HEK293 (cell line): Measurements from ENCODE around the gene CHCHD5.

Experiments
- CTCF ChIA-PET: fragments of 350-600 bp; formaldehyde crosslinking; extraction: SDS; loops from one replicate; lab custom pipeline; 2021; ENCODE audit warnings: antibody characterized with exemption; lab: Yijun Ruan, JAX
- POLR2A ChIA-PET: fragments of 300-600 bp; formaldehyde crosslinking; extraction: SDS; loops from one replicate; lab custom pipeline; 2020; ENCODE audit warnings: antibody characterized with exemption, inconsistent platforms; lab: Yijun Ruan, JAX
- H3K27ac ChIP-seq: fragments of 200-500 bp; sonication (Bioruptor generic); 2 replicates; pipeline ENCODE4 v1.5.1; 2014; ENCODE audit warnings: low read depth, low read length, control low read depth, inconsistent platforms; ENCODE audit errors: extremely low read depth
- H3K36me3 ChIP-seq, 2 experiments: fragments of 200-500 bp in 1 of 2; sonication (Bioruptor generic) in 1 of 2; 1 replicate in 1 of 2; 2 replicates in 1 of 2; pipeline ENCODE4 v1.5.1; 2014 to 2017; ENCODE audit warnings: inconsistent platforms in 2 of 2, low read length in 2 of 2; ENCODE audit not compliant: control insufficient read depth in 2 of 2, insufficient read depth in 1 of 2
- H3K4me1 ChIP-seq: fragments of 200-500 bp; sonication (Bioruptor generic); 2 replicates; pipeline ENCODE4 v1.5.1; 2014; ENCODE audit warnings: mild to moderate bottlenecking, low read length, inconsistent platforms; ENCODE audit not compliant: control insufficient read depth, insufficient read depth
- H3K4me3 ChIP-seq: 2 replicates; pipeline ENCODE4 v1.5.1; 2011; ENCODE audit warnings: low read depth, mild to moderate bottlenecking, control low read depth, low read length, moderate library complexity
- H3K9me3 ChIP-seq: fragments of 200-500 bp; sonication (Bioruptor generic); 2 replicates; pipeline ENCODE4 v1.5.1; 2014; ENCODE audit warnings: low read depth, low read length, inconsistent platforms; ENCODE audit not compliant: control insufficient read depth, insufficient read depth
- HOXC10 ChIP-seq: sonication (generic); formaldehyde crosslinking; IDR thresholded peaks from 2 replicates; pipeline ENCODE4 v1.8.1; 2023; ENCODE audit warnings: mild to moderate bottlenecking, missing genetic modification reagents
- HOXD13 ChIP-seq: sonication (generic); formaldehyde crosslinking; IDR thresholded peaks from 2 replicates; pipeline ENCODE4 v1.8.0; 2022; ENCODE audit warnings: missing genetic modification reagents, borderline replicate concordance
- PRDM1 ChIP-seq: fragments of 450-650 bp; formaldehyde crosslinking; IDR thresholded peaks from 2 replicates; pipeline ENCODE4; 2016; ENCODE audit warnings: missing biosample characterization, missing genetic modification characterization
- REPIN1 ChIP-seq: fragments of 450-650 bp; formaldehyde crosslinking; IDR thresholded peaks from 2 replicates; pipeline ENCODE4 v1.5.1; 2017; ENCODE audit warnings: missing biosample characterization, missing genetic modification characterization, low read depth
- TRIM28 ChIP-seq: IDR thresholded peaks from 2 replicates; pipeline ENCODE4 v1.6.1; 2011; ENCODE audit warnings: low read length, control low read depth, borderline replicate concordance
- ZBTB20 ChIP-seq: fragments of 450-650 bp; formaldehyde crosslinking; IDR thresholded peaks from 2 replicates; pipeline ENCODE4 v1.5.1; 2016; ENCODE audit warnings: missing biosample characterization, missing genetic modification characterization
- ZBTB7A ChIP-seq: fragments of 450-650 bp; formaldehyde crosslinking; IDR thresholded peaks from 2 replicates; pipeline ENCODE4 v1.5.1; 2016; ENCODE audit warnings: low read depth, missing biosample characterization, missing genetic modification characterization
- ZNF132 ChIP-seq: fragments of 450-650 bp; formaldehyde crosslinking; IDR thresholded peaks from 2 replicates; pipeline ENCODE4 v1.5.1; 2017; ENCODE audit warnings: missing biosample characterization, missing genetic modification characterization, borderline replicate concordance
- ZNF174 ChIP-seq: fragments of 450-650 bp; formaldehyde crosslinking; IDR thresholded peaks from 2 replicates; pipeline ENCODE4 v1.5.0; 2017; ENCODE audit warnings: missing biosample characterization, mild to moderate bottlenecking, missing genetic modification characterization
- ZNF19 ChIP-seq: fragments of 450-650 bp; formaldehyde crosslinking; IDR thresholded peaks from 2 replicates; pipeline ENCODE4; 2016; ENCODE audit warnings: missing biosample characterization, missing genetic modification characterization, low read depth
- ZNF266 ChIP-seq: fragments of 450-650 bp; formaldehyde crosslinking; IDR thresholded peaks from 2 replicates; pipeline ENCODE4 v1.5.1; 2016; ENCODE audit warnings: missing biosample characterization, missing genetic modification characterization, low read depth
- ZNF324 ChIP-seq: fragments of 450-650 bp; formaldehyde crosslinking; IDR thresholded peaks from 2 replicates; pipeline ENCODE4 v1.5.1; 2016; ENCODE audit warnings: missing biosample characterization, missing genetic modification characterization
- ZNF366 ChIP-seq: fragments of 450-650 bp; formaldehyde crosslinking; conservative IDR thresholded peaks from 2 replicates; pipeline ENCODE4 v1.5.1; 2016; ENCODE audit warnings: missing biosample characterization, missing genetic modification characterization
- ZNF473 ChIP-seq: fragments of 450-650 bp; formaldehyde crosslinking; IDR thresholded peaks from 2 replicates; pipeline ENCODE4 v1.5.1; 2017; ENCODE audit warnings: missing biosample characterization, missing genetic modification characterization
- ZNF76 ChIP-seq: fragments of 450-650 bp; formaldehyde crosslinking; IDR thresholded peaks from 2 replicates; pipeline ENCODE4; 2016; ENCODE audit warnings: low read depth, missing biosample characterization, missing genetic modification characterization, borderline replicate concordance
- TF ChIP-seq, protein P1 (sequence below): fragments of 450-650 bp; formaldehyde crosslinking; IDR thresholded peaks from 2 replicates; pipeline ENCODE4 v1.5.1; 2016; ENCODE audit warnings: missing biosample characterization, missing genetic modification characterization
- TF ChIP-seq, protein P2 (sequence below): fragments of 450-650 bp; formaldehyde crosslinking; IDR thresholded peaks from 2 replicates; pipeline ENCODE4 v1.5.1; 2017; ENCODE audit warnings: missing biosample characterization, missing genetic modification characterization
- TF ChIP-seq, protein P3 (sequence below): fragments of 450-650 bp; formaldehyde crosslinking; IDR thresholded peaks from 2 replicates; pipeline ENCODE4 v1.5.1; 2016; ENCODE audit warnings: missing biosample characterization, missing genetic modification characterization
- TF ChIP-seq, protein P4 (sequence below): fragments of 450-650 bp; formaldehyde crosslinking; IDR thresholded peaks from 2 replicates; pipeline ENCODE4 v1.5.1; 2017; ENCODE audit warnings: missing biosample characterization, missing genetic modification characterization

The CHCHD5 gene

DNA sequence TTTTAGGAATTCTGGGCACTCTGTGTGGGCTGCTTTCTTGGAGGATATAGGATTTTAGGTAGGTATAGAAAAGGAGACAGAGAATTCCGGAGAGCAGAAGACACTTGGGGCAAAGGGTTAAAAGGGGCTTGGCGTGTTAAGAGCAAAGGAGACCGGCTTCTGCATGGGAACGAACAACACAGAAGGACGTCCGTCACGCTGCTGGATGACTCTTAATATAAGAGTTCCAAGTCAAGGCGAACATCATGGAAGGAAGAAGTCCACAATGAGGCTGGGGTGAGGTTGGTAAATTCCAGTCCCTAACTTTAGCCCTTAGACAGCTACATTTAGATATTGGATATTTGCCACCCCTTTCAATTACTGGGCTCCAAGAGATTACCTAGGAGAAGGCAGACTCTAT is 45.4 kb downstream of the CHCHD5 start (continued):
- TF ChIP-seq PRDM1 (tag by site-specific recombination) = no peak
- no peak for TF ChIP-seq ZBTB7A (tag by site-specific recombination)
- TF ChIP-seq ZNF266 (tag by site-specific recombination) = no peak
- no peak for TF ChIP-seq ZNF19 (tag by site-specific recombination)
- no peak for TF ChIP-seq ZNF174 (tag by site-specific recombination)
- TF ChIP-seq ZBTB20 (tag by site-specific recombination) = no peak
- TF ChIP-seq, protein P1, sequence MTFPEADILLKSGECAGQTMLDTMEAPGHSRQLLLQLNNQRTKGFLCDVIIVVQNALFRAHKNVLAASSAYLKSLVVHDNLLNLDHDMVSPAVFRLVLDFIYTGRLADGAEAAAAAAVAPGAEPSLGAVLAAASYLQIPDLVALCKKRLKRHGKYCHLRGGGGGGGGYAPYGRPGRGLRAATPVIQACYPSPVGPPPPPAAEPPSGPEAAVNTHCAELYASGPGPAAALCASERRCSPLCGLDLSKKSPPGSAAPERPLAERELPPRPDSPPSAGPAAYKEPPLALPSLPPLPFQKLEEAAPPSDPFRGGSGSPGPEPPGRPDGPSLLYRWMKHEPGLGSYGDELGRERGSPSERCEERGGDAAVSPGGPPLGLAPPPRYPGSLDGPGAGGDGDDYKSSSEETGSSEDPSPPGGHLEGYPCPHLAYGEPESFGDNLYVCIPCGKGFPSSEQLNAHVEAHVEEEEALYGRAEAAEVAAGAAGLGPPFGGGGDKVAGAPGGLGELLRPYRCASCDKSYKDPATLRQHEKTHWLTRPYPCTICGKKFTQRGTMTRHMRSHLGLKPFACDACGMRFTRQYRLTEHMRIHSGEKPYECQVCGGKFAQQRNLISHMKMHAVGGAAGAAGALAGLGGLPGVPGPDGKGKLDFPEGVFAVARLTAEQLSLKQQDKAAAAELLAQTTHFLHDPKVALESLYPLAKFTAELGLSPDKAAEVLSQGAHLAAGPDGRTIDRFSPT (tag by site-specific recombination) = no peak
- TF ChIP-seq, protein P2, sequence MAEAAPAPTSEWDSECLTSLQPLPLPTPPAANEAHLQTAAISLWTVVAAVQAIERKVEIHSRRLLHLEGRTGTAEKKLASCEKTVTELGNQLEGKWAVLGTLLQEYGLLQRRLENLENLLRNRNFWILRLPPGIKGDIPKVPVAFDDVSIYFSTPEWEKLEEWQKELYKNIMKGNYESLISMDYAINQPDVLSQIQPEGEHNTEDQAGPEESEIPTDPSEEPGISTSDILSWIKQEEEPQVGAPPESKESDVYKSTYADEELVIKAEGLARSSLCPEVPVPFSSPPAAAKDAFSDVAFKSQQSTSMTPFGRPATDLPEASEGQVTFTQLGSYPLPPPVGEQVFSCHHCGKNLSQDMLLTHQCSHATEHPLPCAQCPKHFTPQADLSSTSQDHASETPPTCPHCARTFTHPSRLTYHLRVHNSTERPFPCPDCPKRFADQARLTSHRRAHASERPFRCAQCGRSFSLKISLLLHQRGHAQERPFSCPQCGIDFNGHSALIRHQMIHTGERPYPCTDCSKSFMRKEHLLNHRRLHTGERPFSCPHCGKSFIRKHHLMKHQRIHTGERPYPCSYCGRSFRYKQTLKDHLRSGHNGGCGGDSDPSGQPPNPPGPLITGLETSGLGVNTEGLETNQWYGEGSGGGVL = no peak
- TF ChIP-seq ZNF132 = no peak
- no peak for TF ChIP-seq ZNF324 (tag by site-specific recombination)
- TF ChIP-seq HOXD13 = no peak
- TF ChIP-seq ZNF76 (tag by site-specific recombination) = no peak
- TF ChIP-seq, protein P3, sequence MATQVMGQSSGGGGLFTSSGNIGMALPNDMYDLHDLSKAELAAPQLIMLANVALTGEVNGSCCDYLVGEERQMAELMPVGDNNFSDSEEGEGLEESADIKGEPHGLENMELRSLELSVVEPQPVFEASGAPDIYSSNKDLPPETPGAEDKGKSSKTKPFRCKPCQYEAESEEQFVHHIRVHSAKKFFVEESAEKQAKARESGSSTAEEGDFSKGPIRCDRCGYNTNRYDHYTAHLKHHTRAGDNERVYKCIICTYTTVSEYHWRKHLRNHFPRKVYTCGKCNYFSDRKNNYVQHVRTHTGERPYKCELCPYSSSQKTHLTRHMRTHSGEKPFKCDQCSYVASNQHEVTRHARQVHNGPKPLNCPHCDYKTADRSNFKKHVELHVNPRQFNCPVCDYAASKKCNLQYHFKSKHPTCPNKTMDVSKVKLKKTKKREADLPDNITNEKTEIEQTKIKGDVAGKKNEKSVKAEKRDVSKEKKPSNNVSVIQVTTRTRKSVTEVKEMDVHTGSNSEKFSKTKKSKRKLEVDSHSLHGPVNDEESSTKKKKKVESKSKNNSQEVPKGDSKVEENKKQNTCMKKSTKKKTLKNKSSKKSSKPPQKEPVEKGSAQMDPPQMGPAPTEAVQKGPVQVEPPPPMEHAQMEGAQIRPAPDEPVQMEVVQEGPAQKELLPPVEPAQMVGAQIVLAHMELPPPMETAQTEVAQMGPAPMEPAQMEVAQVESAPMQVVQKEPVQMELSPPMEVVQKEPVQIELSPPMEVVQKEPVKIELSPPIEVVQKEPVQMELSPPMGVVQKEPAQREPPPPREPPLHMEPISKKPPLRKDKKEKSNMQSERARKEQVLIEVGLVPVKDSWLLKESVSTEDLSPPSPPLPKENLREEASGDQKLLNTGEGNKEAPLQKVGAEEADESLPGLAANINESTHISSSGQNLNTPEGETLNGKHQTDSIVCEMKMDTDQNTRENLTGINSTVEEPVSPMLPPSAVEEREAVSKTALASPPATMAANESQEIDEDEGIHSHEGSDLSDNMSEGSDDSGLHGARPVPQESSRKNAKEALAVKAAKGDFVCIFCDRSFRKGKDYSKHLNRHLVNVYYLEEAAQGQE (tag by site-specific recombination) = no peak

DNA sequence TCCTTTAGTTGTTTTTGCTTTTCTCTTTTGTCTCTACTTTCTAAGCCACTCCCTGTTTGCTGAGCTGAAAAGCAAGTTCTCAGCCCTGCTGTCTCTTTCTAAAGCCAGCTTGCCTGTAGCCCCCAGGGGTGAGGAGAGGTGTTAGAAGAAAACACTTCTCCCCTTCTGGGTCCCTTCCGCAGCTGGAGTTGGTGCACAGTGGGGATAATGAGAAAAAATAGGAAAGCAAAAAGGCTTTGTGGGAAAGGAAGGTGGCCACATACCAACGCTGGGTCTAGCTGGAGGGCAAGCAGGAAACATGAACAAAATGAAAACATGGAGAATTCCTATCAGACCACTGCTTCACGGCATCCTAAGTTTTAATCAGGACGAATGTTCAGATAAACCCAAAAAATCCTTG is 45.9 kb downstream of the CHCHD5 start:
- Histone ChIP-seq H3K4me3 (no peak overlapping the region), H3K27ac (no peak overlapping the region), H3K4me1 (peaks cover 9% of the 10 kb centered on the region), H3K36me3 (no peaks in the 10 kb centered on the region), H3K9me3 (no peaks in the 10 kb centered on the region)
- no peak for TF ChIP-seq ZNF473 (tag by site-specific recombination)
- no peak for TF ChIP-seq ZNF366 (tag by site-specific recombination)
- ChIA-PET POLR2A (interaction anchor here (0.5 to 5.6 kb wide), 2 partner anchors 16 to 44 kb away, joined by 3 to 36 read pairs; partner anchors contain the start of gene SLC20A1), CTCF (interaction anchor here (1.6 to 13.3 kb wide), 4 partner anchors 15 to 311 kb away, joined by 4 to 204 read pairs (median 16); partner anchors contain the start of gene SLC20A1)

DNA sequence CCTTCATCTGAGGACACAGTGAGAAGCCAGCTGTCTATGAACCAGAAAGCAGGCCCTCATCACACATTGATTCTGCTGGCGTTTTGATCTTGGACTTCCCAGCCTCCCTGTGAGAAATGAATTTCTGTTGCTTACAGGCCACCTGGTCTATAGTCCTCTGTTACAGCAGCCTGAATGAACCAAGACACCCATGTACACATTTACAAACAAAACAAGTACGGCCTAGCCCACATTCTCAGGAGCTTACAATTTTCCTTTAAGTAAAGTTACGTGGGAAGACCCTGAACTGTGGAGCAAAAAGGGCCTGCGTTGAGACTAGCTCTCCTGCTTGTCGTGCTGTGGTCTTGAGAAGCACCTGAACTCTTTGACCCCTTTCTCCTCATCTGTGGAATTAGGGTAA is 49.3 kb downstream of the CHCHD5 start:
- CTCF ChIA-PET = interaction anchor here (1.1 to 13.3 kb wide), 2 partner anchors 11 to 92 kb away, joined by 6 to 204 read pairs; no protein-coding TSS in a partner anchor
- Histone ChIP-seq H3K36me3 (no peaks in the 10 kb centered on the region), H3K27ac (no peak overlapping the region), H3K9me3 (no peaks in the 10 kb centered on the region), H3K4me3 (no peak overlapping the region), H3K4me1 (peaks cover 9% of the 10 kb centered on the region)
- POLR2A ChIA-PET = interaction anchor here (1.1 to 5.6 kb wide), 2 partner anchors 12 to 18 kb away, joined by 3 to 36 read pairs; partner anchors contain the start of gene SLC20A1
- TF ChIP-seq, protein P4, sequence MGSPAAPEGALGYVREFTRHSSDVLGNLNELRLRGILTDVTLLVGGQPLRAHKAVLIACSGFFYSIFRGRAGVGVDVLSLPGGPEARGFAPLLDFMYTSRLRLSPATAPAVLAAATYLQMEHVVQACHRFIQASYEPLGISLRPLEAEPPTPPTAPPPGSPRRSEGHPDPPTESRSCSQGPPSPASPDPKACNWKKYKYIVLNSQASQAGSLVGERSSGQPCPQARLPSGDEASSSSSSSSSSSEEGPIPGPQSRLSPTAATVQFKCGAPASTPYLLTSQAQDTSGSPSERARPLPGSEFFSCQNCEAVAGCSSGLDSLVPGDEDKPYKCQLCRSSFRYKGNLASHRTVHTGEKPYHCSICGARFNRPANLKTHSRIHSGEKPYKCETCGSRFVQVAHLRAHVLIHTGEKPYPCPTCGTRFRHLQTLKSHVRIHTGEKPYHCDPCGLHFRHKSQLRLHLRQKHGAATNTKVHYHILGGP (tag by site-specific recombination) = no peak
- TF ChIP-seq TRIM28 = no peak
- TF ChIP-seq REPIN1 = no peak
- TF ChIP-seq HOXC10 (CRISPR knock-in tag) = no peak
